HS-5 (cell line): ENCODE data around the gene GALNT15.
A peak's percentile ranks its signal among the peaks of the same experiment; 100 is the strongest.

ENCODE experiments used
- DNase-seq: peaks from one replicate; pipeline ENCODE4 v3.0.0-alpha.2; 2012; ENCODE audit warnings: low read depth

The GALNT15 gene

GRCh38 chr3:16174389-16174788, at the start of gene GALNT15:
GALNT15 (plus strand) TSS chr3:16174680; CDS start chr3:16175152, 472 bp downstream.
- no peak for DNase-seq

DNA sequence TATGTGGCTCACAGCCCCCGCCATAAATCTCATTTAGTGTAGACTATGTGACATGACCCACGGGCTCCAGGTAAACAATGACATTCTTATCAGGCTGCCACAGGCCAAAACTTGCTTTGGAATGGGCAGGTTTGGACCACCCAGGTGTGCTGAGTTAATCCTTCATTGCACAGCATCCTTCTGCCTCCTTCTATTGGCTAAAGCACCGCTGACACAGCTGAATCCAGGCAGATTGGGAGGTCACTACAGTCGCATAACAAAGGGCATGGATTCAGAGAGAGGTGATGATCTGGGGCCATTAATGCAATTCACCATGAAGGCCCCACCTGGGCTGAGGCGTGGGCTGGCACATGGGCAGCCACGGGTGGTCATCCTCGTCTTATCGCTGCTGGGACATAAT, 47.8 kb upstream of the GALNT15 start:
- no peak for DNase-seq

DNA sequence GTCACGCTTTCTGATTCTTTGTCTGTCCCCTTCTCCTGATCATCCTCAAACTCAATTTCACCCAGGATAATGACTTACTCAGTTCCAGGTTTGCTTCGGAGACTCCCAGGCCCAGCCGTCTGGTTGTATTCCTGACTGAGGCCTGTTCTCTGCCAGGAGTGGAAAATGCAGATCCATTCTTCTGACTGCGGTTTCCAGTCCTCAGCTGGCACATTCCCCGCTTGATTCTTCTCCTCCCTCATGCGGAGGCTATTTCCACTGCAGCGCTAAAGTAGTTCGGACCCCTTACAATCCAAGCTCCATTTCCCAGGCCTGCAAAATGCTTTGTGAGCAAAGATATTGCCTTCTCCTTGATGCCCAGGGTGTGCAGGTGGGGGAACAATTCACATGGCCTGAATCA, 47.2 kb upstream of the GALNT15 start:
- DNase-seq = no peak

GRCh38 chr3:16130066-16130465, 44.4 kb upstream of the GALNT15 start:
- no peak for DNase-seq

GRCh38 chr3:16132190-16132589, 42.3 kb upstream of the GALNT15 start:
- no peak for DNase-seq

GRCh38 chr3:16132928-16133327, 41.6 kb upstream of the GALNT15 start:
- no peak for DNase-seq

GRCh38 chr3:16134173-16134928, 40.1 kb upstream of the GALNT15 start:
- DNase-seq = no peak

DNA sequence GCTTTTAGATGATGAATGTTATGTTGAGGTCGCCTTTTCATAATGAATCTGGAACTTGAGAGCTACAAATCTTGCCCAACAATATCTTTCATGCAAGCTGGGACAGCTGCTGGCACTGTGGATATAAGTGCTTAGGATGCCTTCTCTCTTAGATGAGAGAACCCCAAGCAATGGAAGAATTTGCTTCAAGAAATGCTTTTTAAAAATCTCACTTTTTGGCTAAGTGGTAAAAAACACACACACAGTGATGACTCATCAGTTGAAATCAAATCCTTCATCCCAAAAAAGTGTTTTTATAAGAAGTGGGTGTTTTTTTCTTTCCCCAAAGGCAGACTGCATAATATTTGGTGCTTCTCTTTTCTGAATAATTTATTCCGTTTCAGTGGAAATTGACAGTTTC, 38.4 kb upstream of the GALNT15 start:
- no peak for DNase-seq

- no peak for DNase-seq
Observed at GRCh38 chr3:16137044-16137443, 37.4 kb upstream of the GALNT15 start.

DNA sequence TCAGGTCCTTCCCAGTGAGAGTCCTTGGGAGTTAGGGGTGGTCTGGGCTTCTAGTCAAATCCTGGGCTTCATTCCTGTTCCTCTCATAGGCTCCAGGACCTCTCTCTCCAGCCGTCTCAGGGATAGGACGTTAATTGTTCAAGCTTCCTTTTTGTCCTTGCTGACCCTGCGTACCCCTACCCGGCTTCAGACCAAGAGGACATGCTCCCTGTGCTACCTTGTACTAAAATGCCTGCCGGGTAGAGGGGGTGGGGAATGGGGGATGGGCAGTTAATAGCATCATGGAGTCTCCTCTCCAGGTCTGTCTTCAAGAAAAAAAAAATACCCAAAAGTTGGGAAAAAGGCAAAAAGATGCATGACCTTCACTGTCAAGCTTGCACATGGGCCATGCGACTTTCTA, 36.5 kb upstream of the GALNT15 start:
- no peak for DNase-seq

DNA sequence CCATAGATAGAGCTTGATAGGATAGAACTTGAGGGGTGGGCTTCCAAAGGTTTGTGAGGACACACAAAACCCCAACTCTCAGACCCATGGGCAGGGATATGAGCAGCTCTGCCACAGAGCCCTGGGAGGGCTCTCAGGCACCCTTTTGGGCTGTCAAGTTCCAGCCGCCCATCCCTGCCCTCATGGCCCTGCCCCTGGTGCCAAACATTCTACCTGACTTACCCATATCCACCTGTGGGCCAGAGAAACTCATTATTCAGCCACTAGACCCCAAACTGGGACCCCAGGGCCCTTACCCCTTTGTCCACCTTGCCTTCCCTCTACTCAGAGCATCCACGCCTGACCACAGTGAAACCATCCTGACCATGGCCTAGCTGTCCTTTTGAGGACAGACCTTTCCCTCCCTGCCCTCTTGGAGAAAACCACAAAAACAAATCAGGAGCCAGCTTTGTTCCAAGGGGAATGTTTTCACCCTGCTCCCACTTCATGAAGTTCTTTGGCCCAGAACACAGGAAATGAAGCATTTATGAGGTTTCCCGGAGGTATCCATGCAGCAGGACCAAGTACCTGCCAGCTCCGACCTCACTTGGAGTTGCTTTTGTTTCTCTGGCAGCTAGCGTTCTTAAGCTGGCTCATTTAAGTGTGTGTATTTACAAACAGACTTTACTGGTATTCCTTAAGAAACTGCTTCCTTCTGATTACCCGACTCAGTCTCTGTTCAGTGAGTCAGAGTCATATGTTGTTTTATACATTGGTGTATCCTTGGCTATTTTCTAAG, 34.2 kb upstream of the GALNT15 start:
- DNase-seq = peak; percentile 24

DNA sequence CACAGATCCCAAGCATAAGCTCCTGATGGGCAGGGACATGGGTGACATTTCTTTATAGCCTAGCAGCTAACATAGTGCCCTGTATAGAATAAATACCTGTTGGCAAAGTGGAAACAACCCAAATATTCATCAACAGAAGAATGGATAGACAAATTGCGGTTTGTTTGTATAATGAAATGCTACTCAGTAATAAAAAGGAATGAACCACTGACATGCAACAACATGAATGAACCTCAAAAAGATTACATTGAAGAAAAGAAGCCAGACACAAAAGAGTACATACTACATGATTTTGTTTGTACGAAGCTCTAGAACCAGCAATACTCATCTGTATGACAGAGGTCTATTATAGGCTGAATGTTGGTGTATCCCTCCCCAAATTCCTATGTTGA, 33.6 kb upstream of the GALNT15 start:
- no peak for DNase-seq

DNA sequence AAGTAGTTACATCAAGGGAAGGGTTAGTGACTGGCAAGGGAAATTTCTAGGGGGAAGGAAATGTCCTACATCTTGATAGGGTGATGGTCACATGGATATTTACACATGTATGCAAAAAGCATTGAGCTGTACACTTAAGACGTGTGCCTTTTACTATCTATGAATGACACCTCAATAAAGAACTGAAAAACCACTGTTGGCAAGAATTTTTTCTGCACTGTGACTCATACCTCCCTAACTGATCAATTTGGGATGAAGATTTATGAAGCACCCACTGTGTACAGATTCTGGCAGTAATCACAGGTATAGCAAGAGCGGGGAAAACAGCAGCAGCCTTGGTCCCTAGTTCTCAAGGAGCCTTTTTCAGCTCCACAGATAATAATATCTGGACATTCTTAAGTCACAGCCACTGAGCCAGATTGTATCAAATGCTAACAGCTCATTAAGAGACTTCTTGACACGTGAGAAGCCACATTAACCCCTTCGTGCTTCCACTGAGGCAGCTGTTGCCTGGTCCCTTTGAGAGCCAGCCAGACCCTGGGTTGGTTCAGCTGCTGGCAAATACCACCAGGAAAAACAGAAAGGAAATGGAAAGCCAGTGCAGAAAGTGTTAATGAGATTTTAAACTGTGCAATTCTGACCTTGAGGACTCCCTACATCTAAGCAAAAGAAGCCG, 32.0 kb upstream of the GALNT15 start:
- no peak for DNase-seq

GRCh38 chr3:16143861-16144447, 30.5 kb upstream of the GALNT15 start:
- no peak for DNase-seq

GRCh38 chr3:16145176-16145575, 29.3 kb upstream of the GALNT15 start:
- DNase-seq = no peak

DNA sequence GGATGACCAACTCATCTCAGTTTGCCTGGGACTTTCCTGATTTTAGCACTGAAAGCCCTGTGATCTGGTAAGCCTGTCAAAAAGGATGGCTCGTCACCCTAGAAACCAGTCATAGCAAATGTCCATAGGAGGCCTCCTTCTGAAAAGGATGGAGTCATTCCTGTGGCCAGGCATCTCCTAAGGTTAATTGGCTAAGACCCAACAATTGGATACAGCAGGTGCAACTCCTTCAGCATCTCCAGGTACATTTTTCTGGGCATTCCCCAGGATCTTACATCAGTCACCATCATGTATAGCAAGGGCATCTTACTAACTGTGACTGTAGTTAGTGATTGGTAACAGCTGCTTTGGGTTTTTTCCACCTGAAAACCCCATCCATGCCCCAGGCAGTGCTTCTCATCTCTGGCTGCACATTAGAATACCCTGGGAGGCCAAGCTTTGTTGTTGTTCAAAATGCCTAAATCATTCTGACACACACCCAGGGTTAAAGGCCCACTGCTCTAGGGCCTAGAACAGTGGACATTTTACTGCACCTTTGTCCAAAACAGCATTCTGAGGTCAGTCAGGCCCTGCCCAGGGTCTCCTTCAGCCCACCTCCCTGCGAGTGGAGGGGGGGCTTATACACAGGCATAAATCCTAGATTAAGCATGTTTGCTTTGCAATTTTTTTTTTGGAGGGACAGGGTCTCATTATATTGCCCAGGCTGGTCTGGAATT, 28.3 kb upstream of the GALNT15 start:
- DNase-seq = no peak

DNA sequence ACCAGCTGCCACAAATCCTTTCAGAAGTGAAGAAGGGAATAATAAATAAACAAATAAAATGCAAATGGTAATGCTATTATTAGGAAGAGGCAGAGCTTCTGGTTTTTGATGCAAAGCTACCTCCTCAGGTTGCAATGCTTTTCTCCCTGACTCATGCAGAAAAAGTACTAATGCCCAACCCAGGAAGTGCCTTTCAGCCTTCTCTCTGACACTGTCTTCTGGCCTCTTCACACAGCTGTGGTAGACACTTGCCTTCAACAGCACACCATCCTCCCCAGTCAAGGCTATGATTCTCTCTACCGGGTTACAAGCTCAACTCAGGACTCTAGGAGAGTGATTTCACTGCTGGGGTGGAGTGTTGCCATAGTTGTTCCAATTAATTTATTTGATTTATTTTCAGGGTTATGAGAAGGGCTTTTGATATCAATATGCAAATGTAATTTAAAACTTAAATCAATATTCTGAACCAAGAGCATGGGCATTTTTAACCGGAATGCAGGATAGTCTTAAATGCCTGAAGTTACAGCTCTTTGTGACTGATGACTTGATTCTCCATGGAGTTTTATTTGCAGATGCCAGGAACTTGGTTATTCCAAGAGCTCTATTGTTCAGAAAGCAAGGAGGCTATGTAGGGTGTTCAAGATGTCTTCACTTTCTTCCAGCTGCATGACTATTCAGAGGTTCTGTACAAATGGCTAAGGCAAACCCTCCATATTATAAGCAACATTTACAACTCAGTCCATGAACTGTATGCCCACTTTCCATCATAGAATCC, 27.1 kb upstream of the GALNT15 start:
- no peak for DNase-seq

DNA sequence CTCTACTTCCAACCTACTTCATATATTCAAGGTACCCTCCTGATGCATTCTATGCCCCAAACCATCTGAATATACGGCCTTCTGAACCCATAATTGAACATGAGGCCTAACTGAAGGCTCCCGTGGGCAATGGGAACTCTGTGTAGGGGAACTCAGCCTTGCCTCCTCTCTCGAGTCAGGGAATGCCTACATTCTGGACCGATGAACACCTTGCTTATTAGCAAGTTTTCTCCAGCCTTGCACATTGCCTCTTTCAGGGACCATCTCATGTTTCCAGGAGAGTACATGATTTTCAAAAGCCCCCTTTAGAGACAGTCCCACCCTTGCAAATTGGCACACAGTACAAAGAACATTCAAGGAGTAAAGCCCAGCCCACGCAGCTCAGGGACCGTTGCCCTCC, 26.3 kb upstream of the GALNT15 start:
- DNase-seq = no peak

DNA sequence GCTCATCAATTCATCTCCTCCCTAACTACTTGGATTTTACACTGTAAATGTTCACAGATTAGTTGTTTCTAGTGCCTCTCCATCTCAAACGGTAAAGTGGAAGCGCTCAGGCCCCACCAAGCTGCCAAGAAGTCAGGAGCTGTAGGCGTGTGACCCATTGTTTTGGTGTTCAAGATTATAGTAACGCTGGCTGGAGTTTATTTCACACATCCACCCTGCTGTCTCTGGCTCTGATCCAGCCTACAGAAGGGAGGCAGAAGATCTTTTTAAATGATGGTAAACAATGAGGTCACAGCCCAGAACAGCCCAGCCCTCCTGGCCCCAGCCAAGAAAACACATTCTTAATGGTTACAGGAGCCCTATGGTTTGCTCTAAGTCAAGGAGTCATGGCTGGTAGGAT, 25.7 kb upstream of the GALNT15 start:
- DNase-seq = no peak

GRCh38 chr3:16150285-16150684, 24.2 kb upstream of the GALNT15 start:
- DNase-seq = no peak

- DNase-seq = peak; percentile 53
Observed at GRCh38 chr3:16151109-16151508, 23.4 kb upstream of the GALNT15 start.
